ENCODE results near the gene MEGF8.

The MEGF8 gene

DNA sequence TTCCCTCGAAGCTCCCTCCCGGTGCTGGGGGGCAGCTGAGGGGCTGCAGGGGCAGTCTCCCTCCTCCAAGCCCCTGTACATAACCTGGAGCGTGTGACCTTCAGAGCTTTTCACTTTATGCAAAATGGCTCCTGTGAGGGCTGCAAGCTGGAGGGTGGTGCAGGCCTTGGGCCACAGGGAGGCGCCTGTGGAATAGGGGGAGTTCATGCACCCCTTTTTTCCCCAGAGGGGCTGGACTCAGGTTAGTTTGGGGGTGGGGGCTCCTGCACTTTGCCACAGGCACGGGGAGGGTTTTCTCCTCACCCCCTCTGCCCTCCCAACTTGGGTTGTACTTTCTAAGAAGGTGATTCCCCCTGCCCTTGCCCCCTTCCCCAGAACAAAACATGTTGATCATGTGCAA, 30.1 kb upstream of the MEGF8 start:
- Histone ChIP-seq H3K27me3 (ENCODE audit: insufficient read depth, low read length) (no peaks in the 10 kb centered on the region), H3K9ac (ENCODE audit: low read depth, low read length) (no peak overlapping the region), H3K9me3 (ENCODE audit: insufficient read depth, low read depth, low read length) (no peaks in the 10 kb centered on the region), H3K27ac (ENCODE audit: low read length) (no peak overlapping the region), H3K4me3 (ENCODE audit: low read length) (no peak overlapping the region), H3K36me3 (ENCODE audit: insufficient read depth, low read depth, low read length) (peaks cover 58% of the 10 kb centered on the region), H3K4me1 (ENCODE audit: insufficient read depth, low read length) (no peaks in the 10 kb centered on the region)

- H3K27me3 ChIP-seq (ENCODE audit: insufficient read depth, low read length), result no peaks in the 10 kb centered on the region
- no peaks in the 10 kb centered on the region for H3K4me1 ChIP-seq (ENCODE audit: insufficient read depth, low read length)
- no peak overlapping the region for H3K9ac ChIP-seq (ENCODE audit: low read depth, low read length)
- no peak overlapping the region for H3K4me3 ChIP-seq (ENCODE audit: low read length)
- no peaks in the 10 kb centered on the region for H3K9me3 ChIP-seq (ENCODE audit: insufficient read depth, low read depth, low read length)
- peaks cover 52% of the 10 kb centered on the region for H3K36me3 ChIP-seq (ENCODE audit: insufficient read depth, low read depth, low read length)
- H3K27ac ChIP-seq (ENCODE audit: low read length), result no peak overlapping the region
These were observed 29.5 kb upstream of the MEGF8 start for GRCh38 chr19:42295831-42296525.

GRCh38 chr19:42297039-42297438, 28.4 kb upstream of the MEGF8 start:
- Histone ChIP-seq H3K9ac (ENCODE audit: low read depth, low read length) (no peak overlapping the region), H3K27me3 (ENCODE audit: insufficient read depth, low read length) (no peaks in the 10 kb centered on the region), H3K9me3 (ENCODE audit: insufficient read depth, low read depth, low read length) (no peaks in the 10 kb centered on the region), H3K4me3 (ENCODE audit: low read length) (no peak overlapping the region), H3K4me1 (ENCODE audit: insufficient read depth, low read length) (no peaks in the 10 kb centered on the region), H3K36me3 (ENCODE audit: insufficient read depth, low read depth, low read length) (peaks cover 44% of the 10 kb centered on the region), H3K27ac (ENCODE audit: low read length) (no peak overlapping the region)

GRCh38 chr19:42301646-42302203, 23.7 kb upstream of the MEGF8 start, which contains the start of gene PRR19:
Gene PRR19, plus strand, starts transcription at chr19:42302132. Its CDS starts 7,453 bp downstream, at chr19:42309585.
- no peaks in the 10 kb centered on the region for H3K27me3 ChIP-seq (ENCODE audit: insufficient read depth, low read length)
- H3K27ac ChIP-seq (ENCODE audit: low read length), result peak within 1 kb of the TSS; percentile 92
- H3K4me3 ChIP-seq (ENCODE audit: low read length), result peak within 1 kb of the TSS; percentile 75
- peaks cover 16% of the 10 kb centered on the region for H3K36me3 ChIP-seq (ENCODE audit: insufficient read depth, low read depth, low read length)
- H3K9ac ChIP-seq (ENCODE audit: low read depth, low read length), result peak within 1 kb of the TSS; percentile 93
- H3K4me1 ChIP-seq (ENCODE audit: insufficient read depth, low read length), result peaks cover 7% of the 10 kb centered on the region; the same call in 1 of the 2 replicates
- no peaks in the 10 kb centered on the region for H3K9me3 ChIP-seq (ENCODE audit: insufficient read depth, low read depth, low read length)

- peak overlapping the region; percentile 56; the same call in 1 of the 2 replicates for H3K4me3 ChIP-seq (ENCODE audit: low read length)
- no peaks in the 10 kb centered on the region for H3K27me3 ChIP-seq (ENCODE audit: insufficient read depth, low read length)
- peak overlapping the region; percentile 93; the same call in 1 of the 2 replicates for H3K9ac ChIP-seq (ENCODE audit: low read depth, low read length)
- H3K4me1 ChIP-seq (ENCODE audit: insufficient read depth, low read length), result peaks cover 7% of the 10 kb centered on the region; the same call in 1 of the 2 replicates
- H3K9me3 ChIP-seq (ENCODE audit: insufficient read depth, low read depth, low read length), result no peaks in the 10 kb centered on the region
- H3K36me3 ChIP-seq (ENCODE audit: insufficient read depth, low read depth, low read length), result peaks cover 11% of the 10 kb centered on the region
- no peak overlapping the region for H3K27ac ChIP-seq (ENCODE audit: low read length)
These were observed 22.4 kb upstream of the MEGF8 start for GRCh38 chr19:42303101-42303464.

DNA sequence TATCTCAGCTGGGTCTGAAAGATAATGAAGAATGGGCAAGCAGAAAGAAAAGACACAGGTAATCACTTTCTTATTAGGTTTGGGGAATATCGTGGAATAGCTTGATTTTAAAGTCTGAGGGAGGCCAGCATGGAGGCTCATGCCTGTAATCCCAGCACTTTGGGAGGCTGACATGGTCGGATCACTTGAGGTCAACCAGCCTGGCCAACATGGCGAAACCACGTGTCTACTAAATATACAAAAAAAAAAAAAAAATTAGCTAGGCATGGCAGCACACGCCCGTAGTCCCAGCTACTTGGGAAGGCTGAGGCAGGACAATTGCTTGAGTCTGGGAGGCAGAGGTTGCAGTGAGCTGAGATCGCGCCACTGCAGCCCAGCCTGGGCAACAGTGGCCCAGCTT, 21.6 kb upstream of the MEGF8 start:
- Histone ChIP-seq H3K36me3 (ENCODE audit: insufficient read depth, low read depth, low read length) (peaks cover 8% of the 10 kb centered on the region), H3K9me3 (ENCODE audit: insufficient read depth, low read depth, low read length) (no peaks in the 10 kb centered on the region), H3K9ac (ENCODE audit: low read depth, low read length) (no peak overlapping the region; the same call in 1 of the 2 replicates), H3K4me3 (ENCODE audit: low read length) (no peak overlapping the region), H3K27me3 (ENCODE audit: insufficient read depth, low read length) (no peaks in the 10 kb centered on the region), H3K27ac (ENCODE audit: low read length) (no peak overlapping the region), H3K4me1 (ENCODE audit: insufficient read depth, low read length) (peaks cover 7% of the 10 kb centered on the region; the same call in 1 of the 2 replicates)

DNA sequence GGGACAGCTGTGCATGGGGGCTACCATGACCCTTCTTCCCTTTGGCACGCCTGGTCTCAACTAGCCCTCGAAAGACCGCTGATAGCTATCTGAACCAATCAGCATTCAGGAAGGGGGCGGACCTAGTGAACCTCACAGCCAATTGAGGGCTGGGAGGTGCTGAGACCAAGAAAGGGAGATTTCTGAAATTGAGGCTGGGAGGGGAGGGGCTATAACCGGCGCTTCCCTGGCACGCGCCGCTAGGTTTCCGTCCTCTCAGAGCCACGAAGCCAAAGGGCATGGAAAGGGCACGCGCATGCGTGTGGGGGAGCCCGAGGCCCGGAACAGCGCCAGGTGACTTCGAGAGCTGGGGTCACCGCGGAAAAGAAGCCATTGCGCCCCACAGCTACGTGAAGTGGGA, 18.8 kb upstream of the MEGF8 start:
- H3K4me3 ChIP-seq (ENCODE audit: low read length), result no peak overlapping the region
- H3K27me3 ChIP-seq (ENCODE audit: insufficient read depth, low read length), result no peaks in the 10 kb centered on the region
- no peak overlapping the region for H3K9ac ChIP-seq (ENCODE audit: low read depth, low read length)
- H3K4me1 ChIP-seq (ENCODE audit: insufficient read depth, low read length), result peaks cover 7% of the 10 kb centered on the region; the same call in 1 of the 2 replicates
- no peak overlapping the region for H3K27ac ChIP-seq (ENCODE audit: low read length)
- no peaks in the 10 kb centered on the region for H3K36me3 ChIP-seq (ENCODE audit: insufficient read depth, low read depth, low read length)
- no peaks in the 10 kb centered on the region for H3K9me3 ChIP-seq (ENCODE audit: insufficient read depth, low read depth, low read length)

DNA sequence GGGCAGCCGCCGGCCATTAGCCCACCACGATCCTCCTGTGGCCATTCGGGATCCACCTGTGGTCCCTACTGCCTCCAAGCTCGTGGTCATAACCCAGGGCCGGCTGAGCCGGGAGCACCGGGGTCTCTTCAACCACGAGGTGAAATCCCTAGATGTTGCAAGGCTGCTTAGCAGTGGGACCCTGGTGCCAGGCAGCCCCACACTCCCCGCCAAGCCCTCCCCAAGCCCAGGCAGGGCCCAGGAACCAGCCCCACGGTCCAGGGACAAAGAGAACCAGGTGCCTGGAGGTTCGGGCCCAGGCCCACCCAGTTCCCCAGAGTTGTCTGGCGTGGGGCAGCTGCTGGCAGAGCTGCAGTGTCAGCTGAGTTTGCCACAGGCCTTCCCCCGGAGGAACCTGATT, 15.7 kb upstream of the MEGF8 start:
- Histone ChIP-seq H3K4me1 (ENCODE audit: insufficient read depth, low read length) (peaks cover 4% of the 10 kb centered on the region; the same call in 1 of the 2 replicates), H3K27ac (ENCODE audit: low read length) (no peak overlapping the region), H3K9me3 (ENCODE audit: insufficient read depth, low read depth, low read length) (no peaks in the 10 kb centered on the region), H3K9ac (ENCODE audit: low read depth, low read length) (no peak overlapping the region), H3K27me3 (ENCODE audit: insufficient read depth, low read length) (peaks cover 24% of the 10 kb centered on the region), H3K36me3 (ENCODE audit: insufficient read depth, low read depth, low read length) (no peaks in the 10 kb centered on the region), H3K4me3 (ENCODE audit: low read length) (no peak overlapping the region)

GRCh38 chr19:42311657-42312056, 13.8 kb upstream of the MEGF8 start:
- H3K27me3 ChIP-seq (ENCODE audit: insufficient read depth, low read length), result peaks cover 31% of the 10 kb centered on the region
- peaks cover 4% of the 10 kb centered on the region; the same call in 1 of the 2 replicates for H3K4me1 ChIP-seq (ENCODE audit: insufficient read depth, low read length)
- H3K9ac ChIP-seq (ENCODE audit: low read depth, low read length), result no peak overlapping the region
- no peak overlapping the region for H3K4me3 ChIP-seq (ENCODE audit: low read length)
- no peaks in the 10 kb centered on the region for H3K36me3 ChIP-seq (ENCODE audit: insufficient read depth, low read depth, low read length)
- no peak overlapping the region for H3K27ac ChIP-seq (ENCODE audit: low read length)
- H3K9me3 ChIP-seq (ENCODE audit: insufficient read depth, low read depth, low read length), result no peaks in the 10 kb centered on the region

DNA sequence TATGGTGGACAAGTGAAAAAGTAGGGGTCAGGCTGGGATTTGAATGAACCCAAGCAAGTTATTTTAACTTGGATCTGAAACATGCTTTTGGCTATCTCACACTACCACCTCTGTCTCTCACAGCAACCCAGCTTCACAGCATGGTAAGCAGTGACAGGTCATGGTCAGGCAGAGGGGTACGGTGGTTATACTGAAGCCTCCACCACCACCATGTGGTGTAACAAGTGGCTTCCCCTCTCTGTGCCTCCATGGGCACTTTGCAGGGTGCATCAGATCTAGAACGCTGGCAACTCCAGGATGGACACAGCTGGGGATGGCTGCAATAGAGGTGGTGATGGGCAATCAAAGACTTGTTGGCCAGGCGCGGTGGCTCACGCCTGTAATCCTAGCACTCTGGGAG, 13.1 kb upstream of the MEGF8 start:
- H3K36me3 ChIP-seq (ENCODE audit: insufficient read depth, low read depth, low read length), result no peaks in the 10 kb centered on the region
- H3K4me1 ChIP-seq (ENCODE audit: insufficient read depth, low read length), result peaks cover 4% of the 10 kb centered on the region; the same call in 1 of the 2 replicates
- H3K27ac ChIP-seq (ENCODE audit: low read length), result no peak overlapping the region
- no peaks in the 10 kb centered on the region for H3K9me3 ChIP-seq (ENCODE audit: insufficient read depth, low read depth, low read length)
- H3K4me3 ChIP-seq (ENCODE audit: low read length), result no peak overlapping the region
- H3K27me3 ChIP-seq (ENCODE audit: insufficient read depth, low read length), result peaks cover 37% of the 10 kb centered on the region
- no peak overlapping the region for H3K9ac ChIP-seq (ENCODE audit: low read depth, low read length)

GRCh38 chr19:42313096-42313839, 12.2 kb upstream of the MEGF8 start, which contains the start of gene TMEM145:
Gene TMEM145, plus strand, starts transcription at chr19:42313309. Its CDS starts 68 bp downstream, at chr19:42313377.
- Histone ChIP-seq H3K4me3 (ENCODE audit: low read length) (peak within 1 kb of the TSS; percentile 75), H3K36me3 (ENCODE audit: insufficient read depth, low read depth, low read length) (no peaks in the 10 kb centered on the region), H3K9me3 (ENCODE audit: insufficient read depth, low read depth, low read length) (no peaks in the 10 kb centered on the region), H3K9ac (ENCODE audit: low read depth, low read length) (peak within 1 kb of the TSS; percentile 27; the same call in 1 of the 2 replicates), H3K27ac (ENCODE audit: low read length) (no peak within 1 kb of the TSS), H3K27me3 (ENCODE audit: insufficient read depth, low read length) (peaks cover 38% of the 10 kb centered on the region), H3K4me1 (ENCODE audit: insufficient read depth, low read length) (peaks cover 4% of the 10 kb centered on the region; the same call in 1 of the 2 replicates)

All from iPS-20b (cell line).